ENCODE results near the gene IRF5. TPM values are rescaled to one million over a fixed set of nuclear protein-coding genes. Genes with fewer than 3 reads are reported as not detected.

Gene IRF5
- total RNA-seq, 1 donor from 2014 or later = 0.40 TPM

- no peak for DNase-seq (ENCODE audit: low read depth)
Measured at GRCh38 chr7:128919881-128920799, 17.6 kb upstream of the IRF5 start.

GRCh38 chr7:128920913-128921582 is 16.7 kb upstream of the IRF5 start:
- DNase-seq (ENCODE audit: low read depth) = no peak

- DNase-seq (ENCODE audit: low read depth) = no peak
Measured at GRCh38 chr7:128921866-128922440, 15.8 kb upstream of the IRF5 start.

GRCh38 chr7:128922496-128923410 is 15.0 kb upstream of the IRF5 start:
- DNase-seq (ENCODE audit: low read depth) = no peak

GRCh38 chr7:128923411-128923800 is 14.3 kb upstream of the IRF5 start:
- DNase-seq (ENCODE audit: low read depth) = peak; percentile 60

GRCh38 chr7:128924707-128925588 is 12.8 kb upstream of the IRF5 start:
- no peak for DNase-seq (ENCODE audit: low read depth)

GRCh38 chr7:128928159-128928813 is 9.4 kb upstream of the IRF5 start:
- DNase-seq (ENCODE audit: low read depth) = no peak

GRCh38 chr7:128928882-128929788 is 8.6 kb upstream of the IRF5 start:
- DNase-seq (ENCODE audit: low read depth) = no peak

GRCh38 chr7:128931190-128931798 is 6.4 kb upstream of the IRF5 start:
- DNase-seq (ENCODE audit: low read depth) = no peak

- no peak for DNase-seq (ENCODE audit: low read depth)
Measured at GRCh38 chr7:128931965-128932861, 5.5 kb upstream of the IRF5 start.

GRCh38 chr7:128932862-128933179 is 4.9 kb upstream of the IRF5 start:
- DNase-seq (ENCODE audit: low read depth) = no peak

GRCh38 chr7:128933180-128933891 is 4.4 kb upstream of the IRF5 start:
- no peak for DNase-seq (ENCODE audit: low read depth)

GRCh38 chr7:128934361-128935341 is 3.1 kb upstream of the IRF5 start:
- no peak for DNase-seq (ENCODE audit: low read depth)

GRCh38 chr7:128935342-128935730 is 2.4 kb upstream of the IRF5 start:
- no peak for DNase-seq (ENCODE audit: low read depth)

- no peak for DNase-seq (ENCODE audit: low read depth)
Measured at GRCh38 chr7:128936798-128937197, 929 bp upstream of the IRF5 start.
